ENCODE data around the gene TFIP11.
"Not testable (repeated sequence)": the region's sequence is repeated elsewhere in the genome, so short reads cannot be mapped to it uniquely, and the experiment has no call there.

Gene TFIP11

DNA sequence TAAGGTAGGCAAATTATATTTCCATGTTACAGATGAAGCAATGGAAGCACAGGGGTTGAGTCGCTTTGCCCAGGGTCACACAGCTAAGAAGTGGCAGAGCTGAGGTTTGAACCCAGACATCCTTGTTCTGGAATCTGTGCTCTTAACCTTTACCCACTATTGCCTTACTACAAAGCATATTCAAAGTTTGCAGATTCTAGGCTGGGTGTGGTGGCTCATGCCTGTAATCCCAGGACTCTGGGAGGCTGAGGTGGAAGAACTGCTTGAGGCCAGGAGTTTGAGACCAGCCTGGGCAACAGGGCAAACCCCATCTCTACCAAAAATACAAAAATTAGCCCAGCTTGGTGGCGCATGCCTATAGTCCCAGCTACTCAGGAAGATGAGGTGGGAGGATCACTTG, 27.8 kb upstream of the TFIP11 start:
- no peak for DNase-seq

DNA sequence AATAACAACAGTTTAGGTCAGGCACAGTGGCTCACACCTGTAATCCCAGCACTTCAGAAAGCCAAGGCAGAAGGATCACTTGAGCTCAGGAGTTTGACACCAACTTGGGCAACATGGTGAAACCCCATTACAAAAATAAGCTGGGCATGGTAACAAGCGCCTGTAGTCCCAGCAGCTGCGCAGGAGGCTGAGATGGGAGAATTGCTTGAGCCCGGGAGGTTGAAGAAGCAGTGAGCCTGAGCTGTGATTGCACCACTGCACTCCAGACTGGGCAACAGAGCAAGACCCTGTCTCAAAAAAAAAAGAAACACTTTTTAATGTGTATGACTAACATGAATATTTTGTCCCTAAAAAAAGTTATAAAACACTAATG, 24.5 kb upstream of the TFIP11 start:
- DNase-seq, result no peak

DNA sequence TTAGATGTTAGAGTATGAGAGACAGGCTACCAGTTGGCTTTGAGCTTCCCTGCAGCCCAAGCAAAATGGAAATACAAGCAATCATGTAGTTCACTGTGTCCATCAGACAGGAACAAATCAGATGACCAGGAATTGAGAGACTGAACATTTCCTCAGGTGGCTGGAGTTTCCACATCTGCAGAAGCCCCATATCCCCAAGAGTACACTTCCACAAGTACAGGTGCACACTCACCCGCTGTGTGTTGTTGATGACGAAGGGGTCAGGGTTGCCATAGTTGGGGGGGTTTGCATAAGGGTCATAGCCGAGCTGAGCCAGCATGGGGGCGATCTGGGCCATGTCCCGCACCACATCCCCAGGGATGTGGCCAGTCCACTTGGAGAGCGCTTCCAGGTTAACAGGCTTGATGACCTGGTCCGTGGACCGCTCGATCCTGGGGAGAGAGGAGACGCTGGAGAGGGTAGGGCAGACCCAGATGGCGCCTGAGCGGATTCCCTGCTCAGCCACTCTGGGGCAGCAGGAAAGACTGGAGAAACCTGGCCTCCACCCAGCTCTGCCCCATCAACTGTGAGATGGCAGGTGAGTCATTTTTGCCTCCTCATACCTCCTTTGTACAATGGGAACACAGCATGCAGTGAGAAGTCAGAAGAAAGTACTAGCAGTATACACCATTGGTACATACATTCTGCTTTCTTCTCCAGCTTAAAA, 23.9 kb upstream of the TFIP11 start:
- no peak for DNase-seq

DNA sequence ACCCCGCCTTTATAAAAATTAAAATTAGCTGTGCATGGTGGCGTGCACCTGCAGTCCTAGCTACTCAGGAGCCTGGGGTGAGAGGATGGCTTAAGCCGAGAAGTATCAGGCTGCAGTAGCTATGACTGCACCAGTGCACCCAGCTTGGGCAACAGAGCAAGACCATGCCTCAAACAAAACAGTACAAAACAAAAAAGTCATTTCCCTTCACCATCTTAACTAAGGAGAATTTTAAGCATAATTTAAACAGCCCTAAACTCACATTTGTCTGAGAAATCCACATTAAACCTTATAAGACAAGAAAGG, 23.3 kb upstream of the TFIP11 start:
- no peak for DNase-seq

DNA sequence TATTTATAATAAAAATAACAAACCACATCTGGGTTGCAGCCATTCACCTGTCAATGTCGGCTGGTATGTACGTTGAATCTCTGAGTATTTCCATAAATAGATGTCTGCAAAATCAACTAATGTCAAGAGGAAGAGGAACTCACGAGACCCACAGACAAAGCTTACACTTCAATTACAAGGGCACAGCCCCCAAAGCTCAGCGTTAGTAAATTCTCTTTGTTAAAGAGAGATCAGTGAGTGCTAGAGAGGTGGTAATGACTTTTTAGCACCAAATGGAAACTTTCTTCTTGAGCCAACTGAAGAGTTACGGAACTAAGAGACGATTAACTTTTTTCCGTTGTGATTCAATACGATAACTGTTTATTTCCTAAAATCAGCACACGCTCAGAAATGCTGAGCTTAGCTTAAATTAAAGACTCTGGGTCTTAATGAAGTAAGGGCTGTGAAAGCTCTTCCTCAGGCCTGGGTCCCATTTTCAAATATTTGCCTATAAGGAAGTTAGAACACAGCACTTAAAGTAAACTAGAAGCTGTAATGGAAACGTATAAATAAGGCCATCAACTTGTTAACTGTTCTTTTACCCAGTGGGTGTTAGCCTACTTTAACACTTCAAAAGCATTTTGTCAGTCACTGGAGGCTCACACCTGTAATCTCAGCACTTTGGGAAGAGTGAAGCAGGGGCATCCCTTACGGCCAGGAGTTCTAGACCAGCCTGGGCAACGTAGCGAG, 22.8 kb upstream of the TFIP11 start:
- DNase-seq, result no peak

DNA sequence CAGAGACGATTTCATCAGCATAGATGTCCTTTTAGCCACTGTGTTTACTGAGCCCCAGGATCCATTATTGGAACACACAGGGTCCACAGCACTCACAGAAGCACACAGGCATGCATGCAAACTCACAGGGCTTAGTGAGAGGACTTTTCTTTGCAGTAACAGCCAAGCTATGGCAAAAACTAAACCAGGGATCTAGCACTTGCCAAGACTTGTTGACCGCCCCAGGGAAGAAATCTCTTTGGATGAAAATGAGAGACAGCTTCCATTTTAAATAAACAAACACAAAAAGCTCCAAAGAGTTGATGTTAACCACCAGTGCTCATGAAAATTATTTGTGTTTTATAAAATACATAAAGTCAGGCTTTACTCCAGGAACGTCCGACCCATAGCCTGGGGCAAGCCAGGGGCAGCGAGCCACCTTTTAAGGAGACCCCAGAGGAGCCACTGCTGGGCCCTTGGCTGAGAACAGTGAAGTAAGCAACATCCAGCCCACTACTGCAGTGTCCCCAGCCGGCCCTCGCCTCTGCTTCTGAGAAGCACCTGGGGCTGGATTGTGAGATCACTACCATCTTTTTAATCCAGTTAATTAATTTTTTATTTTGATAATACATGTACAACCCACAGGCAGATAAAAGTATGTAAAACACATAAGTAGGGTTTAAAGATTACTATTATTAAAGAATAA, 22.0 kb upstream of the TFIP11 start:
- no peak for DNase-seq

DNA sequence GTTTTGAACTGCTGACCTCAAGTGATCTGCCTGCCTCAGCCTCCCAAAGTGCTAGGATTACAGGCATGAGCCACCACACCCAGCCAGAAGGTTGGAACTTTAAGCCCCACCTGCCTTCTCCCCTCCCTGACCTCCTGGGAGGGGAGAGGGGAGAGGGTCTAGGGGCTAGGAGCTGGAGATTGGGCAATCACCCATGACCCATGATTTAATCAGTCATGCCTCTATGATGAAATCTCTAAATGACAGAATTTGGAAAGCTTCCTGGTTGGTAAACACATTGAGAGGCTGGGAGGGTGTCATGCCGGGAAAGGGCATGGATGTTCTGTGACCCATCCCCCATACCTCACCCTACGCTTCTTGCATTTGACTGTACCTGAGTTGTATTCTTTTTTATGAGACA, 17.1 kb upstream of the TFIP11 start:
- no peak for DNase-seq

DNA sequence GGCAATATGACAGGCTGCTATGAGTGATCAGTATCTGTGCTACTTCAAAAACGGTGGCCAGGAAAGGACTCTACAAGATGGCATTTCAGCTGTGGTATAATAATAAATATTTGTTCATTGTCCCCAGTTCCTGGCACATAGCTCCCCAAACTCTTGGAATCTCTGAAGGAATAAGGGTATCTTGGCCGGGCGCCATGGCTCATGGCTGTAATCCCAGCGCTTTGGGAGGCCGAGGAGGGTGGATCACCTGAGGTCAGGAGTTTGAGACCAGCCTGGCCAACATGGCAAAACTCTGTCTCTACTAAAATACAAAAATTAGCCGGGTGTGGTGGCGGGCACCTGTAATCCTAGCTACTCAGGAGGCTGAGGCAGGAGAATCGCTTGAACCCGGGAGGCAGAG, 16.2 kb upstream of the TFIP11 start:
- DNase-seq, result not testable (repeated sequence)

DNA sequence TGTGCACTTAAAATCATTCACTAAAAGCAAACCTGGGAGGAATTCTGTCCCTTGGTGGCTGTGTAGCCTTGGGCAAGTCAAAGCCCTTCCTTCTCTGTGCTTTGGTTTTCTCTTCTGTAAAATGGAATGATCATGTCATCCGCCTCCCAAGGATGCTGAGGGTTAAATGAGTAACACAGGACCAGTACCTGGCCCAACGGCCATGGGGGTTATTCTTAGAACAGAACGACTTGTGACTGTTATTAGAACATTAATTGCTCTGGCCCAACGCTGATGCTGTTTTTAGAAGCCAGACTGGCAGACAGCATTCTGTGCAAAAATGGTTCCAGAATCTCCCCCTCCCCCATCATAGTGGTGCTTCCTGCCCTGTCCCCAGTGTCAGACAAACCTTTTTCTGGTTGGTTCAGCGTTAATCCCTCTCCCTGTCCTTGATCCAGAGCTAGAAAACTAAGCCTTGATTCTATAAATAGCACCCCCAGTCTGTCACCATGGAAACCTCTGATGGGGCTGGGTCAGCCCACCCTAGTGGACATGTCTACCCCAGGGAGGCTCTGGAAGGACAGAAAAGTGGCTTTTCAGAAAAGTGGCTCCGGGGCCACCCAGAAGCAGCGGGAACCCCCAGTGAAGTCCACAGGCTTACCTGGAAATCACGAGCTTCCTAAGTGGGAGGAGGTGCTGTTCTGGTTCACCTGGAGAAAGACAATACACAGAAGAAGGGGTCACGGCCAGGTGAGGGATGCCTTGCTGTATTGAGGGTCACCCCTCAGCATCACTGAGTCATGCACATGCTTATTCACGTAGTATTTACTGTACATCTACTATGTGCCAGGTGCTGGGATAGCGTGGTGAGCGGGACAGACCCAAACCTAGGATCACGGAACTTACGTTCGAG, 15.5 kb upstream of the TFIP11 start:
- DNase-seq, result no peak

DNA sequence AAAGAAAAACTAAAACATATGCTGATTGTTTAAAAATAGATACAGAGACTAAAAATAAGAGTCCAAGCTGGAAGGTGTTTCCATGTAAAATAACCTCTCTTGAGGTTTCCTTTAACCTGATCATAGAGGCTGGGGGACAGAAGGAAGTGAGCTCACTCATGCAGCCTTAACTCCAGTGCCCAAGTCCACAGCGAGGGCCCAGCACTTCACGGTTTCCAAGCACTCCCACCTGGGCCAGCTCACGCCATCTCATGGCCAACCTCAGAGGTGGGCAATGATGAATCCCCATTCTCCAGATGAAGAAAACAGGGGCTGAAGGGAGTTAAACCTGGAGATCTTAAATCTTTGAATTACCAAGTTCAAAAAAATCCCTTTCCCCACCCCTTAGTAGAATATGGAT, 14.9 kb upstream of the TFIP11 start:
- DNase-seq, result no peak

DNA sequence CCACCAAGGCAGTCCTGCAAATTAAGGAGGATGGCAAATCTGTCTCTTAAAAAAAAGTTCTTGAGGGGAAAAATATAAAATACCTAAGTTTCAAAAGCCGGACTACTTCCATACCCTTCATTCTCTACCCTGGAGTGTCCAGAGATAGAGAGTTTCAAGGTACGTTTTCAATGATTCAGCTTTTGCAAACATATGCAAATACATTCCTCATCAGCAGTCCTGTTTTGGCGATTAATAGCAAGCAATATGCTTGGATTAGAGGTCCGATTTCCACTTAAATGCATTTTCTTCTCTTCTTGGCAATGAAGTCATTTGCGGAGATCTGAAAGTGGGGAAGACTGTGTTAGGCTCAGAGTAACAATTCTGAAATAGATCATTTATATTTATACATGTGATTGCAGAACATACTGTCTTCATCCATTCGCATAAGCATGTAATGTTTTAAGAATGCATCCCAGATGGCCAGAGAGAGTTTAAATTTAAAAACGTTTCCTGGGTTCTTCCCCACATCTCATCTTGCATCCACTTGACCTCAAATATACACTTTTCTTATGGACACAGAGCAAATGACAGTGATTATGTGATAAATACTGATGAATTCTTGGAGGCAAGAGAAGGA, 13.8 kb upstream of the TFIP11 start:
- DNase-seq, result no peak

DNA sequence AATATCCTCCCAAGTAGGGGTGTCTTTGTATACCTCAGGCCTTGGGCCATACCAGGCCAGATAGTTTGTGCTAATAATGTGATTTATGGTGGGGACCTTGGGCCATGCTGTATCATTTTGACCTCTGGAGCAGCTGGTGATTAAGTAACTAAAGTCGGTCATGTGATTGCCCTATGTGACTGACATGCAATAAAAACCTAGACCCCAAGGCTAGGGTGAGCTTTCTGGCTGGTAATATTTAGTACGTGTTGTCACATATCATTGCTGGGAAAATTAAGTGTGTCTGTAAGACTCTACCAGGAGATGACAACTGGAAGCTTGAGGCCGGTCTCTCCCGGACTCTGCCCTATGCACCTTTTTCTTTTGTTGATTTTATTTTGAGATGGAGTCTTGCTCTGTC, 12.6 kb upstream of the TFIP11 start:
- no peak for DNase-seq

DNA sequence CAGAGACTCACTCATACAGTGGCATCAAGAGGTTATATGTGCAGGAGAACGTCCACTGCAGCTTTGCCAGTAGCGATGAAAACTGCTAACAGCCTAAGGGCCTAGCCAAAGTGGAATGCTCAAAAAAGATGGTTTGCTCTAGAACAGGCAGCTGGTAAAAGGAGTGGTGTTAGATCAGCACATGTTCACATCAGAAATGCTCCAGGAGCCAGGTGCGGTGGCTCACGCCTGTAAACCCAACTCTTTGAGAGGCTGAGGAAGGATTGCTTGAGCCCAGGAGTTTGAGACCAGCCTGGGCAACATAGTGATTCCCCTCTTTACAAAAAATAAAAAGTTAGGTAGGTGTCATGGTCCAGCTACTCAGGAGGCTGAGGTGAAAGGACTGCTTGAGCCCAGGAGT, 10.3 kb upstream of the TFIP11 start:
- DNase-seq, result no peak

DNA sequence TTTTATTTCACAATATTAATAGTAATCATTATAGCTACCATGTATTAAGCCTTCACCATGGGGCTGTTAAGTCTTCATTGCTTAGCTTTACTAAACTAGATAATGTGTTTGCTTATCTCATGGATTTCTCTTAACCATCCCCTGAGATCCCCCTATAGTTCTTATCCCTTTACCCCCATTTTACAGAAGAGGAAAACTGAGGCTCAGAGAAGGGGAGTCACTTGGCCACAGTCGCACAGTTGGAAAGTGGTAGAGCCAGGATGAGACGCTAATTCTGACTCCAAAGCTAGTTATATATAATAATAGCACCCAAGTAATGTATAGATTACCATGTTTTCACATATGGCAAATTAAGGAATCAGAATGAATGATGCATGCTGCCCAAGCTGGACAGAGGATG, 9.7 kb upstream of the TFIP11 start:
- no peak for DNase-seq

DNA sequence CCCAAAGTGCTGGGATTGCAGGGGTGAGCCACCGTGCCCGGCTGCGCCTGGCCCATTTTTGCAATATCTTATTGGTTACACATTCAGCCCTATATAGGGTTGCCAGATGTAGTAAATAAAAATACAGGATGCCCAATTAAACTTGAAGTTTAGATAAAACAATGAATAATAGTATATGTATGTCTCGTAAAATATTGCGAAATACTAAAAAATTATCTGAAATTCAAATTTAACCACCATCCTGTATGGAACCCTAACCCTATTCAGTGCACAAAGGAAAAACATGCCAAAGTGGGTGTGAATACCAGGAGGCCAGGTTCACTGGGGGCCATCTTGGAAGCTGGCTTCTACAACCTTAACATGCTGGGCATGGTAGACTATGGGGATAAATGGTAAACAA, 5.2 kb upstream of the TFIP11 start:
- DNase-seq, result no peak

DNA sequence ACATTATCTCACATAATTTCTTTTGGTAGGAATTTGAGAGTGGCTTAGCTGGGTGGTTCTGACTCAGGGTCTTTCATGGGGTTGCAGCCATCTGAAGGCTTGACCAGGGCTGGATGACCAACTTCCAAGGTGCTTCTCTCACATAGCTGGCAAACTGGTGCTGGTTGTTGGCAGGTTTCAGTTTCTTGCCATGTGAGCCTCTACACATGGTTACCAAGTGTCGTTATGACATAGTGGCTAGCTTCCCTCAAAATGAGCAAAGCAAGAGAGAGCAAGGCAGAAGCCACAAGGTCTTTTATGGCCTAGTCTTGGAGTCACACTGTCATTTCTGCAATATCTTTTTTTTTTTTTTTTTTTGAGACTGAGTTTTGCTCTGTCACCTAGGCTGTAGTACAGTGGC, 4.2 kb upstream of the TFIP11 start:
- DNase-seq, result no peak

DNA sequence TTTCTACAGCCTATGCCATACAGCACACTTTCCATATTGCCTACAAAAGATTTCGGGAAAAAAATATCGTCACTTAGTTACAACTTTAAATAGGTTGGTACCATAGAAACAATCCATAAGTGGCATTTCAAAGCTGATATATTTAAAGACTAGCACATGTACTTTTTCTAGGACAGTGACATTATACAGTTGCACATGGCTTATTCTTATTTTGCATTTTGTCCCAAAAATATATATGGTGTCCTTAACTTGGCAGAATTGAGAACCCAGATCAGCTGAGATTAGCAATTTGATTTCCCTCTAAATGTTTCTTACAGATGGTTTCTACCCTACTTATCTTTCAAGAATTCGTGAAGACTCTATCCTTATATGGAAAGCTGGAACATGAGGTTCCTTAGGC, 3.7 kb upstream of the TFIP11 start:
- DNase-seq, result no peak

DNA sequence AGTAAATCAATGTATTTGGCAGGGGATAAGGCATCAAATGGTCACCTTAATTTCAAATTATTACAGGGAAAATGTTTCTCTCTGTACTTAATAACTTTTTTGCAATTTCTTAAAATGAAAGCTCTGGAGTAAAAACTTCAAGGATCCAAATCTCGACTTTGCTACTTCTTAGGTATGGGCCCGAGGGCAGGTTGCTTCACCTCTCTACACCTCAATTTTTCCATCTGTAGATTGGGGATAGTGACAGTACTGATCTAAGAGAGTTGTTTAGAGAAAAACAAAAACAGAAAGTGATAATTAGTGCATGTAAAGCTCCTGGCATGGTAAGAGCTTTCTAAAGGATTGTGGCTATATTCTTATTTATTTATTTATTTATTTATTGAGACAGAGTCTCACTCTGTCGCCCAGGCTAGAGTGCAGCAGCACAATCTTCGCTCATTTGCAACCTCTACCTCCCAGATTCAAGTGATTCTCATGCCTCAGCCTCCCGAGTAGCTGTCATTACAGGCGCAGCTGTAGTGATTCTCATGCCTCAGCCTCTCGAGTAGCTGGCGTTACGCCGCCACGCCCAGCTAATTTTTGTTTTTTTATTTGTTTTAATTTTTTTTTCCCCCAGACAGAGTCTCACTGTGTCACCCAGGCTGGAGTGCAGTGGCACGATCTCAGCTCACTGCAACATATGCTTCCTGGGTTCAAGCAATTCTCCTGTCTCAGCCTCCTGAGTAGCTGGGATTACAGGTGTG, 2.3 kb upstream of the TFIP11 start:
- no peak for DNase-seq

DNA sequence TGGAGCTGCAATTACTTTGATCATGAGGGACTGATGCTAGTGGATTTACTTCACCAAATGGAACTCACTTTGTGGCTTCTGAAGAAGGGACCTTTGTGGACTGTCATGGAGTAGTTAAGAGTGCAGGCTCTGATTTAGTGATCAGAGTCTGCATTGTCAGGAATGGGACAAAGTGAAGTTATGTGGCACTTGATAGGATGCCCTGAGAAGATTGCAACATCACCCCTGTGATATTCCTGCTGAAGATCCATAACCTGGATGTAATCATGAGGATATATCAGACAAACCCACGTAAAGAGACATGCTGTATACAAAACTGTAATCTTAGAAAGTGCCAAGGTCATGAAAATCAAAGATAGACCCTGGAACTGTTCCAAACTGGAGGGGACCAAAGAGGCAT, 1.6 kb upstream of the TFIP11 start:
- no peak for DNase-seq

DNA sequence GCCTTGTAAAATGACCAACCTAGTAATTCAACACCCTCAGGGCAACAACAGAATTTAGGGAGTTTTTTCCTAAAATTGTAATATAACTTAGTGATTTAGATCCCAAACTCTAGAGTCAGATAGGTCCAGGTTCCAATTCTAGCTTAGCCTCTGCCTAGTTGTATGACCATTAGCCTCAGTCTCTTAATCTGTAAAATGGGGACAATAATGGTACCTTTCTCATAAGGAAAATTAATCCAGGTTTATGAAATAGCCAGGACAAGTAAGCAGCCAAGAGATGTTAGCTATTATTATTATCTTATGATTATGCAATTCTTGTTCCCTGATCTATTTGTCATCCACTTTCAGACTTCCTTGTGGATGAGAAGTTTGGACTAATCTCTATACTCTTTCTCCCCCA, 4.1 kb downstream of the TFIP11 start:
- no peak for DNase-seq

DNA sequence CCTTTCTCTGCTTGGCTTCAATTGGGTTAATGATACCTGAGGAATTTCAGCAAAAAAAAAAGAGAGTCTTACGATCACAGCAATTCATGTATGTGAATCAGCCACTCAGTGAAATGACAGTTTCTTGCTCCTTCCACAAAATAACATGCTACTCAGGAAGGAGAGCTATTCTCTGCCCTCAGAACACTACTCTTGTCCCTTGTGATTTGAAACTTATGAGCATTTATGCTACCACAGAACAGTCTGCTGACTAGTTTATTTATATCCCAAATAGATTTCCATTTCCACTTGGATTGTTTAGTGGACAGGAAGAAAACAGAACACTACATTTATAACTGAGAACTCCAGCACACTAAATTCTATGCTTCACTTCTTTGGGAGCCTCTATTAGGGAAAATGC, 8.5 kb downstream of the TFIP11 start:
- no peak for DNase-seq
